ENCODE measurements around the gene CCT6B. TPM values are rescaled to one million over a fixed set of nuclear protein-coding genes. Genes with fewer than 3 reads are reported as not detected.

CCT6B gene
- total and polyA plus RNA-seq, 2 of the 13 experiments (the other 11 are each of a cell fraction or from before 2014, with no cell fraction given) = 0.41 to 1.4 TPM

DNA sequence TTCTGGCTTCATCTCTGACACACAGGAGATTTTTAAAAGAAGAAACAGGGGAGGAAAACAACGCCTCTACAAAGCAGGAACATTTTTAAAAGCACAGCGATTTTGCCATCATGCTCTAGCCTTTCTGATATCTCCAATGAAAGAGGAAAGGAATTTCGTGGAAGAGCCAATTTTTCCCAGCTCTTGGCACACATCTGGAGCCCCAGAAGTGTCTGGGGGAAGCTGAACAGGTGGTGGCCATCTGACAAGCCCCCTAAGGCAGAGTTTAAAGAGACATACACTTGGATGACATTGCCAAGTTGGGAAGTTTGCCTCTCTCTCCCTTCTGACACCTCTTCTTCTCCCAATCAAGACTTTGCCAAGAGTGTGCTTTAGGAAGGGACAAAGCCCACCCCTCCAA, 82.1 kb downstream of the CCT6B start:
- ChIA-PET POLR2A (no interaction called here), CTCF (ENCODE audit: low intra/inter-chr PET ratio, low total read pairs) (no interaction called here)
- Histone ChIP-seq H3K9me3 (ENCODE audit: low read length) (no peaks in the 10 kb centered on the region), H4K20me1 (ENCODE audit: insufficient read depth, low read length) (no peaks in the 10 kb centered on the region), H3K27ac (ENCODE audit: extremely low read length, insufficient read depth, low read length) (no peak overlapping the region), H3K79me2 (ENCODE audit: insufficient read depth, low read length) (no peaks in the 10 kb centered on the region), H3K4me3 (replicated peaks in 1 of 3; ENCODE audit: insufficient read depth in 1 of 3, low read depth in 2 of 3, low read length in 3 of 3) (no peak overlapping the region), H3K27me3 (ENCODE audit: control insufficient read depth in 1 of 2, insufficient read depth in 2 of 2, low read length in 2 of 2) (peaks cover 0 to under 1% of the 10 kb centered on the region in 2 experiments; a peak in 2 of 5 replicates), H3K36me3 (replicated peaks in 1 of 2; ENCODE audit: control insufficient read depth in 1 of 2, insufficient read depth in 2 of 2, low read length in 2 of 2) (no peaks in the 10 kb centered on the region), H3K4me2 (ENCODE audit: low read depth, low read length) (no peak overlapping the region), H3K9ac (ENCODE audit: insufficient read depth, low read depth, low read length) (no peak overlapping the region), H3K4me1 (ENCODE audit: insufficient read depth, low read length) (no peaks in the 10 kb centered on the region), H2AFZ (ENCODE audit: low read length) (no peak overlapping the region)
- 2% methylated on average over 3 of the region's 3 CpGs for WGBS (ENCODE audit: low lambda C conversion rate)
- FAIRE-seq (no peak), DNase-seq (ENCODE audit: low spot score) (no peak), ATAC-seq (no peak)
- BruUV-seq (replicated peaks) = no TSS peak
- in situ Hi-C loops (cut with HindIII; ENCODE audit: extremely low pct_ligation_motif_present, low pct_unique_long_range_greater_than_20kb) (loop anchor here (25.0 kb wide), 2 partner anchors 342 to 442 kb away; no protein-coding TSS in a partner anchor), intact Hi-C loops (cut with micrococcal nuclease; ENCODE audit: unreplicated experiment) (no loop called here)
- TF ChIP-seq NFYC (CRISPR knock-in tag; IDR thresholded peaks at IDR 0.05) (no peak), NFKB2 (CRISPR knock-in tag; IDR thresholded peaks at IDR 0.05; ENCODE audit: borderline replicate concordance) (no peak), MLLT10 (CRISPR knock-in tag; IDR thresholded peaks at IDR 0.05) (no peak), ZNF841 (CRISPR knock-in tag; IDR thresholded peaks at IDR 0.05; ENCODE audit: borderline replicate concordance) (no peak), ZSCAN25 (CRISPR knock-in tag; IDR thresholded peaks at IDR 0.05) (no peak), TCF7 (IDR thresholded peaks at IDR 0.05; ENCODE audit: low read depth) (no peak), TEF (CRISPR knock-in tag; IDR thresholded peaks at IDR 0.05) (no peak)
- TF ChIP-seq, protein P1, sequence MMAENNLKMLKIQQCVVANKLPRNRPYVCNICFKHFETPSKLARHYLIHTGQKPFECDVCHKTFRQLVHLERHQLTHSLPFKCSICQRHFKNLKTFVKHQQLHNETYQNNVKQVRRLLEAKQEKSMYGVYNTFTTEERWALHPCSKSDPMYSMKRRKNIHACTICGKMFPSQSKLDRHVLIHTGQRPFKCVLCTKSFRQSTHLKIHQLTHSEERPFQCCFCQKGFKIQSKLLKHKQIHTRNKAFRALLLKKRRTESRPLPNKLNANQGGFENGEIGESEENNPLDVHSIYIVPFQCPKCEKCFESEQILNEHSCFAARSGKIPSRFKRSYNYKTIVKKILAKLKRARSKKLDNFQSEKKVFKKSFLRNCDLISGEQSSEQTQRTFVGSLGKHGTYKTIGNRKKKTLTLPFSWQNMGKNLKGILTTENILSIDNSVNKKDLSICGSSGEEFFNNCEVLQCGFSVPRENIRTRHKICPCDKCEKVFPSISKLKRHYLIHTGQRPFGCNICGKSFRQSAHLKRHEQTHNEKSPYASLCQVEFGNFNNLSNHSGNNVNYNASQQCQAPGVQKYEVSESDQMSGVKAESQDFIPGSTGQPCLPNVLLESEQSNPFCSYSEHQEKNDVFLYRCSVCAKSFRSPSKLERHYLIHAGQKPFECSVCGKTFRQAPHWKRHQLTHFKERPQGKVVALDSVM (CRISPR knock-in tag; IDR thresholded peaks at IDR 0.05) = no peak
- TF ChIP-seq, protein P2, sequence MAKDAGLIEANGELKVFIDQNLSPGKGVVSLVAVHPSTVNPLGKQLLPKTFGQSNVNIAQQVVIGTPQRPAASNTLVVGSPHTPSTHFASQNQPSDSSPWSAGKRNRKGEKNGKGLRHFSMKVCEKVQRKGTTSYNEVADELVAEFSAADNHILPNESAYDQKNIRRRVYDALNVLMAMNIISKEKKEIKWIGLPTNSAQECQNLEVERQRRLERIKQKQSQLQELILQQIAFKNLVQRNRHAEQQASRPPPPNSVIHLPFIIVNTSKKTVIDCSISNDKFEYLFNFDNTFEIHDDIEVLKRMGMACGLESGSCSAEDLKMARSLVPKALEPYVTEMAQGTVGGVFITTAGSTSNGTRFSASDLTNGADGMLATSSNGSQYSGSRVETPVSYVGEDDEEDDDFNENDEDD (CRISPR knock-in tag; IDR thresholded peaks at IDR 0.05; ENCODE audit: borderline replicate concordance) = no peak
- TF ChIP-seq, protein P3, sequence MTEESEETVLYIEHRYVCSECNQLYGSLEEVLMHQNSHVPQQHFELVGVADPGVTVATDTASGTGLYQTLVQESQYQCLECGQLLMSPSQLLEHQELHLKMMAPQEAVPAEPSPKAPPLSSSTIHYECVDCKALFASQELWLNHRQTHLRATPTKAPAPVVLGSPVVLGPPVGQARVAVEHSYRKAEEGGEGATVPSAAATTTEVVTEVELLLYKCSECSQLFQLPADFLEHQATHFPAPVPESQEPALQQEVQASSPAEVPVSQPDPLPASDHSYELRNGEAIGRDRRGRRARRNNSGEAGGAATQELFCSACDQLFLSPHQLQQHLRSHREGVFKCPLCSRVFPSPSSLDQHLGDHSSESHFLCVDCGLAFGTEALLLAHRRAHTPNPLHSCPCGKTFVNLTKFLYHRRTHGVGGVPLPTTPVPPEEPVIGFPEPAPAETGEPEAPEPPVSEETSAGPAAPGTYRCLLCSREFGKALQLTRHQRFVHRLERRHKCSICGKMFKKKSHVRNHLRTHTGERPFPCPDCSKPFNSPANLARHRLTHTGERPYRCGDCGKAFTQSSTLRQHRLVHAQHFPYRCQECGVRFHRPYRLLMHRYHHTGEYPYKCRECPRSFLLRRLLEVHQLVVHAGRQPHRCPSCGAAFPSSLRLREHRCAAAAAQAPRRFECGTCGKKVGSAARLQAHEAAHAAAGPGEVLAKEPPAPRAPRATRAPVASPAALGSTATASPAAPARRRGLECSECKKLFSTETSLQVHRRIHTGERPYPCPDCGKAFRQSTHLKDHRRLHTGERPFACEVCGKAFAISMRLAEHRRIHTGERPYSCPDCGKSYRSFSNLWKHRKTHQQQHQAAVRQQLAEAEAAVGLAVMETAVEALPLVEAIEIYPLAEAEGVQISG (CRISPR knock-in tag; IDR thresholded peaks at IDR 0.05) = no peak
